Parathyroid adenoma (tissue), 2 donors: ENCODE measurements around the gene B3GALNT2.

Source experiments
- H2AFZ ChIP-seq: fragments of 300-600 bp; sonication (generic); one replicate; pipeline ENCODE4 v1.7.0; 2017; ENCODE audit warnings: antibody characterized with exemption, mild to moderate bottlenecking
- H3K27ac ChIP-seq: fragments of 300-600 bp; sonication (generic); one replicate; pipeline ENCODE4 v1.7.0; 2017
- H3K27me3 ChIP-seq: fragments of 300-600 bp; sonication (generic); one replicate; pipeline ENCODE4 v1.7.0; 2017; ENCODE audit warnings: low read length; ENCODE audit not compliant: control insufficient read depth, insufficient read depth
- H3K36me3 ChIP-seq: fragments of 300-600 bp; sonication (generic); one replicate; pipeline ENCODE4 v1.7.0; 2017; ENCODE audit warnings: low read length; ENCODE audit not compliant: control insufficient read depth, insufficient read depth
- H3K4me1 ChIP-seq: fragments of 300-600 bp; sonication (generic); one replicate; pipeline ENCODE4 v1.7.0; 2017; ENCODE audit warnings: control low read depth
- H3K4me2 ChIP-seq: fragments of 300-600 bp; sonication (generic); one replicate; pipeline ENCODE4 v1.7.0; 2017; ENCODE audit warnings: low read length
- H3K4me3 ChIP-seq: fragments of 300-600 bp; sonication (generic); one replicate; pipeline ENCODE4 v1.7.0; 2017; ENCODE audit warnings: low read depth, low read length
- H3K79me2 ChIP-seq: fragments of 300-600 bp; sonication (generic); one replicate; pipeline ENCODE4 v1.7.0; 2017; ENCODE audit warnings: control low read depth
- H3K9ac ChIP-seq: fragments of 300-600 bp; sonication (generic); one replicate; pipeline ENCODE4 v1.7.0; 2017; ENCODE audit warnings: mild to moderate bottlenecking
- H3K9me3 ChIP-seq: fragments of 300-600 bp; sonication (generic); one replicate; pipeline ENCODE4 v1.7.0; 2017; ENCODE audit warnings: low read length; ENCODE audit not compliant: control insufficient read depth
- TF ChIP-seq, protein P1 (sequence below): fragments of 300-600 bp; sonication (generic); IDR thresholded peaks from one replicate; pipeline ENCODE4 v1.7.0; 2017; ENCODE audit warnings: antibody characterized with exemption, mild to moderate bottlenecking
- donor health status: primary hyperparathyroidism.

B3GALNT2 gene

DNA sequence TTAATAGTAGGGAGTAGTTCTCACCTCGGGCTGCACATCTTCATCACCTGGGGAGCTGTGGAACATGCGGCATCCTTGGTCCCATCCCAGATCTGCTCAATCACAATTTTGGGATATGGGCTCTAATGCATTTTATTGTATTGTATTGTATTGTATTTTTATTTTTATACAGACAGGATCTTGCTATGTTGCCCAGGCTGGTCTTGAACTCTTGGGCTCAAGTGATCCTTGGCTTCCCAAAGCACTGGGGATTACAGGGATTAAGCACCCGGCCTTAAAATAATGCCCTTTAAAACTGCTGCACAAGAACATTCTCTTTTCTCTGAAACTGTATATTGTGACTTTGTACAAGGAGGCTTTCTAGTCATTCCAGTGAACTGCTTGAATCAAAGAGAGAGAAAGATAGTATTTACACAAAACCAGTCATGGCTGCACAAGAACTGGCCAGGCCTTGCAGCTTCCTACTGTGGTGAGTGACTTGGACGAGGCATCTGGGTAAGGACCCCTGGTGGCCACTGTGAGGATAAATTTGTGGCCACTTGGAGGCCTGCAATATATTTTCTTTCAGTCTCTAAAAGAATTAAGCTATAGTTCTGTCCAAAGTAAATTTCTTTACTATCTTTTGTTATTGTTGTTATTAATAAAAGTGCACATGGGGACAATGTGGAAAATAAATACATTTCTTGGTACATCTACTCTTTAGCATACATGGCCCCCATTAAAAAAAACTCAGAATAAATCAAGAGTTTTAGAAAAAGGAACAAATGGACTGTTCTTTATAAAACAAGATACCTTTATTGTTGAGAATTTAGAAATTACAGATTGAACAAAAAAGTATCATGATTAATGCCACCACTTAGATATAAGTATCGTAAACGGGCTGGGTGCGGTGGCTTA lies 89.0 kb downstream of the B3GALNT2 start:
- H3K36me3 ChIP-seq: no peaks in the 10 kb centered on the region
- no peak overlapping the region for H3K9ac ChIP-seq
- no peak overlapping the region for H2AFZ ChIP-seq
- H3K4me2 ChIP-seq: no peak overlapping the region
- H3K4me3 ChIP-seq: no peak overlapping the region
- no peaks in the 10 kb centered on the region for H3K4me1 ChIP-seq
- H3K27me3 ChIP-seq: no peaks in the 10 kb centered on the region
- H3K27ac ChIP-seq: no peak overlapping the region
- H3K79me2 ChIP-seq: peaks cover 2% of the 10 kb centered on the region
- TF ChIP-seq, protein P1, sequence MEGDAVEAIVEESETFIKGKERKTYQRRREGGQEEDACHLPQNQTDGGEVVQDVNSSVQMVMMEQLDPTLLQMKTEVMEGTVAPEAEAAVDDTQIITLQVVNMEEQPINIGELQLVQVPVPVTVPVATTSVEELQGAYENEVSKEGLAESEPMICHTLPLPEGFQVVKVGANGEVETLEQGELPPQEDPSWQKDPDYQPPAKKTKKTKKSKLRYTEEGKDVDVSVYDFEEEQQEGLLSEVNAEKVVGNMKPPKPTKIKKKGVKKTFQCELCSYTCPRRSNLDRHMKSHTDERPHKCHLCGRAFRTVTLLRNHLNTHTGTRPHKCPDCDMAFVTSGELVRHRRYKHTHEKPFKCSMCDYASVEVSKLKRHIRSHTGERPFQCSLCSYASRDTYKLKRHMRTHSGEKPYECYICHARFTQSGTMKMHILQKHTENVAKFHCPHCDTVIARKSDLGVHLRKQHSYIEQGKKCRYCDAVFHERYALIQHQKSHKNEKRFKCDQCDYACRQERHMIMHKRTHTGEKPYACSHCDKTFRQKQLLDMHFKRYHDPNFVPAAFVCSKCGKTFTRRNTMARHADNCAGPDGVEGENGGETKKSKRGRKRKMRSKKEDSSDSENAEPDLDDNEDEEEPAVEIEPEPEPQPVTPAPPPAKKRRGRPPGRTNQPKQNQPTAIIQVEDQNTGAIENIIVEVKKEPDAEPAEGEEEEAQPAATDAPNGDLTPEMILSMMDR: peak; percentile 63
- H3K9me3 ChIP-seq: no peaks in the 10 kb centered on the region

DNA sequence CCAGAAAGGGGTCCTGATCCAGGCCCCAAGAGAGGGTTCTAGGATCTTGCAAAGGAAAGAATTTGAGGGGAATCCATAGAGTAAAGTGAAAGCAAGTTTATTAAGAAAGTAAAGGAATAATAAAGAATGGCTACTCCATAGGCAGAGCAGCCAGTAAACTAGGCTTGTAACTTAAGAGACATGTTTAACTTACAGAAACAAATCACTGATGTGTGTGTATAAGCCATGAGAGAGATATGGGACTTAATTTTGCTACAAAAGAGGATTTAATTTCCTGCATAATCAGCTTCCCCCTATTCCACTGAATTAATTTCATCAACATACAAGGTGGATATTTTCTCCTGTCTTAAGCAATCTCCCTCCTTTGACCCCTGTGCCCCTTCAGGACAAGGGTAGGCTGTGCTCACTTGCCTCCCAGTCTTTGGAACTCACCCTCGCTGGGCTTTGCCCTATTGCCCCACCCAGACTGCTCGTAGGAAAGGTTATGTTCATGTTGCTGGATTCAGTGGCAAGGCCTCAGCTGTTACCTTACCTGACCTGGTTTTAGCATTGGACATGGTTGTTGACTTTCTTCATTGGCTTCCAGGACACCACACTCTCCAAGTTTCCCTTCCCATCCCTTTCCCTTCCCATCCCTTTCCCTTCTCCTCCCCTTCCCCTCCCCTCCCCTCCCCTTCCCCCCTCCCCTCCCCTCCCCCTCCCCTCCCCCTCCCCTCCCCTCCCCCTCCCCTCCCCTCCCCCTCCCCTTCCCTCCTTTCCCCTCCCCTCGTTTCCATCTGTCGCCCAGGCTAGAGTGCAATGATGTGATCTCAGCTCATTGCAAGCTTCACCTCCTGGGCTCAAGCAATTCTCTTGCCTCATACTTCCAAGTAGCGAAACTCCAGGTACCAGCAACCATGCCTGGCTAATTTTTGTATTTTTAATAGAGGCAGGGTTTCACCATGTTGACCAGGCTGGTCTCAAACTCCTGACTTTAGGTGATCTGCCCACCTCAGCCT lies 92.5 kb downstream of the B3GALNT2 start:
- Histone ChIP-seq H3K4me2 (no peak overlapping the region), H3K79me2 (no peaks in the 10 kb centered on the region), H3K27ac (no peak overlapping the region), H3K9me3 (no peaks in the 10 kb centered on the region), H3K4me1 (peaks cover 2% of the 10 kb centered on the region), H3K4me3 (no peak overlapping the region), H3K36me3 (no peaks in the 10 kb centered on the region), H3K9ac (no peak overlapping the region), H2AFZ (no peak overlapping the region), H3K27me3 (no peaks in the 10 kb centered on the region)
- TF ChIP-seq, protein P1: no peak

DNA sequence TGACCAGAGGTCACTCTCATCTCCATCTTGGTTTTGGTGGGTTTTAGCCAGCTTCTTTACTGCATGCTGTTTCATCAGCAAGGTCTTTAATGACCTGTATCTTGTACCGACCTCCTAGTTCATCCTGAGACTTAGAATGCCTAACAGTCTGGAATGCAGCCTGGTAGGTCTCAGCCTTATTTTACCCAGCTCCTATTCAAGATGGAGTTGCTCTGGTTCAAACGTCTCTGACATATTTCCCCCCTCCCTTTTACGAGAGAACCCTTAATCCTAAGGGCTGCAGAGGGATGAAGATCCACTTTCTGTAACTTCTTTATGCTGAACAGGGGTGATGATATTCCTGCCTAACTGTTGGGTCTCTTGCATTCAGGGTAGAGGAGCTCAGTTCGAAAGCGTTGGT lies 93.8 kb downstream of the B3GALNT2 start:
- no peak overlapping the region for H3K9ac ChIP-seq
- H2AFZ ChIP-seq: no peak overlapping the region
- no peak overlapping the region for H3K4me2 ChIP-seq
- no peaks in the 10 kb centered on the region for H3K27me3 ChIP-seq
- no peaks in the 10 kb centered on the region for H3K9me3 ChIP-seq
- H3K79me2 ChIP-seq: no peaks in the 10 kb centered on the region
- no peaks in the 10 kb centered on the region for H3K36me3 ChIP-seq
- TF ChIP-seq, protein P1: no peak
- no peak overlapping the region for H3K27ac ChIP-seq
- peaks cover 2% of the 10 kb centered on the region for H3K4me1 ChIP-seq
- no peak overlapping the region for H3K4me3 ChIP-seq

DNA sequence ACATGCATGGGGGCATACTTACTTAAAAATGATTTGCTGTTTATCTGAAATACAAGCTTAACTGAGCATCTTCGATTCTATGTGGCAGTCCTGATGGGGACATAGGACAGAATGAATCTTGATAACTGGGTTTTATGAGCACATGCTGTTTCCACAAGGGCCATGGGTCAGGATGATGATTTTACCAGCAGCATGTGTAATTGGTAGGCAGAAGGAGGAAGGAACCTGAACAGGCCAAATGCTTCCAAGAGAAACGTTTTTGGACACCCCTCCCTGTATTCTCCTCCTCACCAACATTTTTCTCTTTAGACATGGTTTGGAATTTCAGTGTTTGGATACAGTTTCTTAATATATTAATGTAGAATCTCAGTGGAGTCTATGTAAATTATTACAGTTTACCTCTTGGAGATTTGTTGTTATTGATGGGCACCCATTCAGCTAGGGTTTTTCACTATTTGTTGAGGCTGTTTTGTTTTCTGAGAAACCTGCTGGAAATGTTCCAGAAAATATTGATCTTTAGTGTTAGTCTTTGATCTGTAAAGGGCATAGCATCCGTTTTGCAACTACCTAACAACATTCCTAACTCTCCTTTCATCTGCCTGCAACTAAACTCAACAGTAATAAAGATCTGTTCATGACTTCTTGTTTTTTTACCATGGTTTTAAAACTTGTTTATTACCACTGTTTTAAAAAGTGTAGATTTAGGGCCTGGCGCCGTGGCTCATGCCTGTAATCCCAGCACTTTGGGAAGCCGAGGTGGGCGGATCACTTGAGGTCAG lies 95.0 kb downstream of the B3GALNT2 start:
- H3K79me2 ChIP-seq: no peaks in the 10 kb centered on the region
- H3K27ac ChIP-seq: no peak overlapping the region
- no peak overlapping the region for H3K9ac ChIP-seq
- H3K27me3 ChIP-seq: no peaks in the 10 kb centered on the region
- peaks cover 2% of the 10 kb centered on the region for H3K4me1 ChIP-seq
- H3K4me2 ChIP-seq: no peak overlapping the region
- no peaks in the 10 kb centered on the region for H3K9me3 ChIP-seq
- H2AFZ ChIP-seq: no peak overlapping the region
- TF ChIP-seq, protein P1: no peak
- no peak overlapping the region for H3K4me3 ChIP-seq
- H3K36me3 ChIP-seq: no peaks in the 10 kb centered on the region
